ENCODE measurements around the gene SLC27A6. TPM values are rescaled to one million over a fixed set of nuclear protein-coding genes. Genes with fewer than 3 reads are reported as not detected.

The SLC27A6 gene
- total and polyA plus RNA-seq, 2 experiments from 2014 or later = 3.5 to 5.8 TPM

- no peak for DNase-seq (ENCODE audit: low spot score)
- Histone ChIP-seq H3K9me3 (ENCODE audit: low read depth) (no peaks in the 10 kb centered on the region), H3K4me2 (no peak overlapping the region), H3K36me3 (replicated peaks; ENCODE audit: insufficient read depth, low read depth) (no peaks in the 10 kb centered on the region), H3K27me3 (no peaks in the 10 kb centered on the region), H3K4me1 (ENCODE audit: insufficient read depth) (no peaks in the 10 kb centered on the region), H3K9me2 (replicated peaks; ENCODE audit: insufficient read depth) (no peaks in the 10 kb centered on the region), H3K4me3 (no peak overlapping the region), H3K27ac (no peak overlapping the region), H3K79me2 (no peaks in the 10 kb centered on the region), H4K20me1 (ENCODE audit: insufficient read depth, poor library complexity, severe bottlenecking) (no peaks in the 10 kb centered on the region), H2AFZ (no peak overlapping the region)
- WGBS (ENCODE audit: low lambda C conversion rate, missing lambda C conversion rate) = 89% methylated on average over 6 of the region's 6 CpGs
- no peak for TF ChIP-seq CTCF (IDR thresholded peaks at IDR 0.05; ENCODE audit: poor library complexity)
- no peak for TF ChIP-seq EZH2phosphoT487 (IDR thresholded peaks at IDR 0.05; ENCODE audit: low read depth, severe bottlenecking, unreplicated experiment)
- TF ChIP-seq EZH2 (IDR thresholded peaks at IDR 0.05; ENCODE audit: borderline replicate concordance) = no peak
These were observed 117.2 kb downstream of the SLC27A6 start for GRCh38 chr5:129082225-129083136.

Other genes with a start within 250 kb of the SLC27A6 start
- gene ISOC1, start 129.3 kb downstream of the SLC27A6 start, total RNA-seq = 59.8 and 66.1 TPM in 2 replicates
- gene ISOC1, start 129.3 kb downstream of the SLC27A6 start, polyA plus RNA-seq = 45.9 and 67.3 TPM in 2 replicates